IMR-90 (cell line): ENCODE measurements around the gene TEPSIN. TPM values are rescaled to one million over a fixed set of nuclear protein-coding genes. Genes with fewer than 3 reads are reported as not detected.

Source experiments
- ATAC-seq: fragments of 200-7000 bp; cut with Tn5 transposase; 2 replicates; pipeline ENCODE4 v1.9.1; 2020; ENCODE audit warnings: low read depth, mild to moderate bottlenecking, moderate library complexity
- BruUV-seq: library from RNA; stranded (reverse); fragments of 400-500 nt; replicated peaks from 2 replicates; lab custom pipeline; 2021; lab: Mats Ljungman, UMichigan
- CTCF ChIA-PET: fragments of 300-600 bp; formaldehyde crosslinking; extraction: SDS; loops from one replicate; lab custom pipeline; 2021; ENCODE audit warnings: antibody characterized with exemption; lab: Yijun Ruan, JAX
- POLR2A ChIA-PET: fragments of 300-600 bp; sonication (Branson Sonifier 250); formaldehyde crosslinking; loops from one replicate; lab custom pipeline; 2022; ENCODE audit warnings: antibody characterized with exemption; ENCODE audit not compliant: unreplicated experiment; lab: Charles Lee
- DNase-seq: peaks from one replicate; pipeline ENCODE4 v3.0.0; 2013
- H2AFZ ChIP-seq: replicated peaks from 2 replicates; pipeline ENCODE3; 2013; ENCODE audit warnings: low read length, mild to moderate bottlenecking; ENCODE audit not compliant: poor library complexity
- H2AK5ac ChIP-seq: 2 replicates; pipeline ENCODE4 v1.6.1; 2013; ENCODE audit warnings: low read depth, low read length, inconsistent platforms
- H2AK9ac ChIP-seq: replicated peaks from 2 replicates; pipeline ENCODE3; 2013; ENCODE audit warnings: mild to moderate bottlenecking, low read depth, low read length, moderate library complexity; ENCODE audit not compliant: poor library complexity
- H2BK120ac ChIP-seq: 2 replicates; pipeline ENCODE4 v1.6.1; 2013; ENCODE audit warnings: low read depth, low read length, inconsistent platforms
- H2BK15ac ChIP-seq: 3 replicates; pipeline ENCODE4 v1.6.1; 2013; ENCODE audit warnings: low read depth, low read length, inconsistent platforms
- H2BK20ac ChIP-seq: 2 replicates; pipeline ENCODE4 v1.6.1; 2013; ENCODE audit warnings: low read depth, mild to moderate bottlenecking, inconsistent platforms, low read length, moderate library complexity
- H2BK5ac ChIP-seq: 2 replicates; pipeline ENCODE4 v1.6.1; 2013; ENCODE audit warnings: mild to moderate bottlenecking, low read depth, low read length, inconsistent platforms; ENCODE audit not compliant: poor library complexity, severe bottlenecking
- H3K14ac ChIP-seq: replicated peaks from 2 replicates; pipeline ENCODE4 v1.6.1; 2013; ENCODE audit warnings: low read depth, low read length, inconsistent platforms
- H3K18ac ChIP-seq: 2 replicates; pipeline ENCODE4 v1.6.1; 2013; ENCODE audit warnings: low read depth, low read length, control low read depth
- H3K23ac ChIP-seq: 2 replicates; pipeline ENCODE4 v1.6.1; 2013; ENCODE audit warnings: low read depth, low read length, inconsistent platforms
- H3K27ac ChIP-seq: 2 replicates; pipeline ENCODE4 v1.5.1; 2013; ENCODE audit warnings: mild to moderate bottlenecking, control low read depth, low read length; ENCODE audit not compliant: insufficient read depth
- H3K27me3 ChIP-seq: 2 replicates; pipeline ENCODE4 v1.6.1; 2013; ENCODE audit warnings: low read length; ENCODE audit not compliant: control insufficient read depth, insufficient read depth
- H3K36me3 ChIP-seq: 2 replicates; pipeline ENCODE4 v1.6.1; 2013; ENCODE audit warnings: low read length, mixed read lengths; ENCODE audit not compliant: control insufficient read depth, insufficient read depth
- H3K4ac ChIP-seq: 2 replicates; pipeline ENCODE4 v1.6.1; 2013; ENCODE audit warnings: low read depth, low read length, inconsistent platforms
- H3K4me1 ChIP-seq: 2 replicates; pipeline ENCODE4 v1.6.1; 2013; ENCODE audit warnings: low read length, mixed read lengths; ENCODE audit not compliant: control insufficient read depth, insufficient read depth
- H3K4me2 ChIP-seq: 2 replicates; pipeline ENCODE4 v1.6.1; 2013; ENCODE audit warnings: low read depth, mild to moderate bottlenecking, control low read depth, low read length, moderate library complexity
- H3K4me3 ChIP-seq: 2 replicates; pipeline ENCODE4 v1.5.1; 2013; ENCODE audit warnings: low read depth, mild to moderate bottlenecking, control low read depth, low read length, moderate library complexity; ENCODE audit not compliant: insufficient read depth
- H3K56ac ChIP-seq: 2 replicates; pipeline ENCODE4 v1.6.1; 2013; ENCODE audit warnings: low read length, inconsistent platforms; ENCODE audit not compliant: insufficient read depth; ENCODE audit errors: extremely low read depth
- H3K79me1 ChIP-seq, 2 experiments: 2 replicates each; pipeline ENCODE4 v1.6.1; 2013; ENCODE audit warnings: low read length in 2 of 2, inconsistent platforms in 1 of 2, low read depth in 1 of 2
- H3K9ac ChIP-seq: 2 replicates; pipeline ENCODE4 v1.6.1; 2013; ENCODE audit warnings: low read depth, low read length, control low read depth
- H3K9me1 ChIP-seq: 2 replicates; pipeline ENCODE4 v1.6.1; 2013; ENCODE audit warnings: low read length, inconsistent platforms; ENCODE audit not compliant: insufficient read depth
- H3K9me3 ChIP-seq: 2 replicates; pipeline ENCODE4 v1.6.1; 2013; ENCODE audit warnings: low read length; ENCODE audit not compliant: control insufficient read depth, insufficient read depth
- H4K20me1 ChIP-seq: 2 replicates; pipeline ENCODE4 v1.6.1; 2013; ENCODE audit warnings: low read length, inconsistent platforms; ENCODE audit not compliant: insufficient read depth
- H4K5ac ChIP-seq: 2 replicates; pipeline ENCODE4 v1.6.1; 2013; ENCODE audit warnings: mild to moderate bottlenecking, low read depth, low read length, control low read depth
- H4K8ac ChIP-seq, 2 experiments: 2 replicates each; pipeline ENCODE4 v1.6.1; 2013; ENCODE audit warnings: low read depth in 2 of 2, low read length in 2 of 2, control low read depth in 1 of 2, inconsistent platforms in 1 of 2
- H4K91ac ChIP-seq: 2 replicates; pipeline ENCODE4 v1.6.1; 2013; ENCODE audit warnings: low read depth, low read length, inconsistent platforms; ENCODE audit not compliant: insufficient read depth
- BHLHE40 ChIP-seq: fragments of 150-350 bp; IDR thresholded peaks from 2 replicates; pipeline ENCODE4 v1.6.1; 2016; ENCODE audit warnings: mild to moderate bottlenecking, low read depth, low read length
- CEBPB ChIP-seq: IDR thresholded peaks from 2 replicates; pipeline ENCODE4 v1.6.1; 2012; ENCODE audit warnings: low read depth, low read length, improper control_type of control experiment
- CHD1 ChIP-seq: IDR thresholded peaks from 2 replicates; pipeline ENCODE4 v1.6.1; 2012; ENCODE audit warnings: low read depth, low read length, improper control_type of control experiment
- CTCF ChIP-seq: conservative IDR thresholded peaks from 2 replicates; pipeline ENCODE4 v1.5.1; 2012; ENCODE audit warnings: mild to moderate bottlenecking, low read depth, low read length, improper control_type of control experiment
- ELK1 ChIP-seq: fragments of 150-350 bp; IDR thresholded peaks from 2 replicates; pipeline ENCODE4 v1.6.1; 2016; ENCODE audit warnings: low read depth, mild to moderate bottlenecking, low read length, moderate library complexity, borderline replicate concordance
- FOS ChIP-seq: fragments of 150-350 bp; IDR thresholded peaks from 2 replicates; pipeline ENCODE4 v1.6.1; 2016; ENCODE audit warnings: low read depth, low read length
- MAFK ChIP-seq: IDR thresholded peaks from 2 replicates; pipeline ENCODE4 v1.6.1; 2012; ENCODE audit warnings: low read depth, low read length, improper control_type of control experiment
- MAZ ChIP-seq: IDR thresholded peaks from 2 replicates; pipeline ENCODE4 v1.6.1; 2012; ENCODE audit warnings: low read depth, mild to moderate bottlenecking, low read length, improper control_type of control experiment, moderate library complexity, borderline replicate concordance
- MXI1 ChIP-seq: IDR thresholded peaks from 2 replicates; pipeline ENCODE4 v1.6.1; 2012; ENCODE audit warnings: low read depth, mild to moderate bottlenecking, low read length, moderate library complexity, borderline replicate concordance
- NFE2L2 ChIP-seq: fragments of 150-350 bp; IDR thresholded peaks from 2 replicates; pipeline ENCODE4 v1.6.1; 2016; ENCODE audit warnings: low read depth, mild to moderate bottlenecking, low read length
- POLR2A ChIP-seq: IDR thresholded peaks from 2 replicates; pipeline ENCODE4 v1.6.1; 2012; ENCODE audit warnings: mild to moderate bottlenecking, low read depth, low read length
- RAD21 ChIP-seq: IDR thresholded peaks from 2 replicates; pipeline ENCODE4 v1.6.1; 2012; ENCODE audit warnings: low read length, improper control_type of control experiment
- RCOR1 ChIP-seq: IDR thresholded peaks from 2 replicates; pipeline ENCODE4 v1.6.1; 2012; ENCODE audit warnings: mild to moderate bottlenecking, low read length, improper control_type of control experiment; ENCODE audit not compliant: insufficient replicate concordance
- RFX5 ChIP-seq: IDR thresholded peaks from 2 replicates; pipeline ENCODE4 v1.8.0; 2012; ENCODE audit warnings: low read depth, mild to moderate bottlenecking, low read length, moderate library complexity
- SMC3 ChIP-seq: fragments of 150-350 bp; IDR thresholded peaks from 2 replicates; pipeline ENCODE4 v1.6.1; 2016; ENCODE audit warnings: low read depth, mild to moderate bottlenecking, antibody characterized with exemption, low read length, moderate library complexity
- USF2 ChIP-seq: fragments of 150-350 bp; IDR thresholded peaks from 2 replicates; pipeline ENCODE4 v1.6.1; 2017; ENCODE audit warnings: mild to moderate bottlenecking, antibody characterized with exemption, low read length, low read depth
- WGBS, 2 experiments: methylation state at CpG; one replicate each; pipeline versions ENCODE4 v1.1.5 to v1.1.7; 2013; ENCODE audit warnings: missing lambda C conversion rate in 2 of 2; ENCODE audit not compliant: insufficient read length in 1 of 2; ENCODE audit errors: extremely low coverage in 2 of 2; 5-methylcytosine and 5-hydroxymethylcytosine counted together
- dilution Hi-C: fragments of 300-500 bp; cut with HindIII; formaldehyde crosslinking; loops from one replicate; pipeline ENCODE4 v1.14.3; 2018; ENCODE audit warnings: low sequenced_read_pairs; ENCODE audit not compliant: unreplicated experiment
- in situ Hi-C: fragments of 300-500 bp; cut with MboI; formaldehyde crosslinking; loops from 3 replicates; pipeline ENCODE4 v1.14.3; 2019; ENCODE audit warnings: low sequenced_read_pairs, inconsistent platforms, mixed read lengths
- intact Hi-C: fragments of 100-400 bp; cut with micrococcal nuclease; formaldehyde crosslinking; loops from 2 replicates; pipeline ENCODE4 v1.10.0; 2022
- polyA plus RNA-seq, 3 experiments: library from polyadenylated mRNA; depleted of rRNA; stranded (reverse); fragments of >200 nt; gene quantifications; 2 replicates each; pipeline ENCODE4 v1.2.3, GENCODE V29; 2012; ENCODE audit warnings: low replicate concordance in 1 of 3
- total RNA-seq: library from RNA; depleted of rRNA; stranded (reverse); fragments of >200 nt; gene quantifications from 2 replicates; pipeline ENCODE4 v1.2.3, GENCODE V29; 2012

Gene TEPSIN
- total and polyA plus RNA-seq, 2 of the 4 experiments (the other 2 are of a cell fraction): 3.2 to 28.1 TPM

- no peak for DNase-seq
- Histone ChIP-seq H2AFZ (no peak overlapping the region), H3K4me1 (peaks cover 6% of the 10 kb centered on the region; the same call in 1 of the 2 replicates), H4K91ac (no peak overlapping the region), H3K27ac (no peak overlapping the region), H3K4me3 (no peak overlapping the region), H2BK15ac (no peak overlapping the region), H4K20me1 (no peaks in the 10 kb centered on the region; the same call in 1 of the 2 replicates), H3K79me1 (peaks cover 11 to 23% of the 10 kb centered on the region in 2 experiments; a peak in 3 of 4 replicates), H3K9ac (no peak overlapping the region), H2BK5ac (no peak overlapping the region), H2BK120ac (no peak overlapping the region), H2AK9ac (no peak overlapping the region), H3K14ac (no peak overlapping the region), H3K27me3 (no peaks in the 10 kb centered on the region), H3K4me2 (no peak overlapping the region), H3K18ac (no peak overlapping the region), H3K4ac (no peak overlapping the region), H3K36me3 (peaks cover 5% of the 10 kb centered on the region; the same call in 1 of the 2 replicates), H3K9me1 (no peaks in the 10 kb centered on the region; the same call in none of the 2 replicates), H2BK20ac (no peak overlapping the region), H3K23ac (no peak overlapping the region), H3K9me3 (no peaks in the 10 kb centered on the region), H3K56ac (no peak overlapping the region), H4K5ac (no peak overlapping the region), H2AK5ac (no peak overlapping the region), H4K8ac (no peak overlapping the region)
- TF ChIP-seq MAFK (no peak), MAZ (no peak), FOS (no peak), RFX5 (no peak), RCOR1 (no peak), USF2 (no peak), SMC3 (no peak), POLR2A (no peak), BHLHE40 (no peak), CHD1 (no peak), CTCF (no peak), MXI1 (no peak), CEBPB (no peak), NFE2L2 (no peak), ELK1 (no peak), RAD21 (no peak)
- no TSS peak for BruUV-seq
- in situ Hi-C loops (no loop called here), dilution Hi-C loops (no loop called here), intact Hi-C loops (no loop called here)
- WGBS, 2 experiments: 94% methylated on average over 10 of the region's 18 CpGs; no CpG with 5 or more reads in 1 of the 2 experiments
- ChIA-PET POLR2A (no interaction called here), CTCF (no interaction called here)
- ATAC-seq: no peak
Measured at GRCh38 chr17:81217491-81217890, 21.4 kb downstream of the TEPSIN start.
